Measurements from ENCODE around the gene RNF17.
A peak's percentile ranks its signal among the peaks of the same experiment; 100 is the strongest.

RNF17 gene

GRCh38 chr13:24922745-24923591 is 159.0 kb downstream of the RNF17 start:
- peak; percentile 93 for DNase-seq (ENCODE audit: low read depth)
- H3K4me3 ChIP-seq (ENCODE audit: low read depth, low read length), result peak overlapping the region; percentile 90

- no peak overlapping the region for H3K4me3 ChIP-seq (ENCODE audit: low read depth, low read length)
- no peak for DNase-seq (ENCODE audit: low read depth)
Measured at GRCh38 chr13:24925318-24926231, 161.6 kb downstream of the RNF17 start.

- no peak overlapping the region for H3K4me3 ChIP-seq (ENCODE audit: low read depth, low read length)
- DNase-seq (ENCODE audit: low read depth), result no peak
Measured at GRCh38 chr13:24927810-24928404, 163.9 kb downstream of the RNF17 start.

GRCh38 chr13:24929196-24929595 is 165.2 kb downstream of the RNF17 start:
- no peak overlapping the region for H3K4me3 ChIP-seq (ENCODE audit: low read depth, low read length)
- DNase-seq (ENCODE audit: low read depth), result no peak

Data from skeletal muscle cell (primary cell).